Panc1 (cell line): ENCODE measurements around the gene ALOX15B. TPM values are rescaled to one million over a fixed set of nuclear protein-coding genes. Genes with fewer than 3 reads are reported as not detected.

Experiments used
- ATAC-seq: fragments of 200-7000 bp; cut with Tn5 transposase; 2 replicates; pipeline ENCODE4 v1.9.1; 2020; ENCODE audit warnings: mild to moderate bottlenecking, moderate library complexity
- BruUV-seq: library from RNA; stranded (reverse); fragments of 400-500 nt; replicated peaks from 2 replicates; lab custom pipeline; 2021; lab: Mats Ljungman, UMichigan
- CTCF ChIA-PET: fragments of 300-600 bp; sonication (Branson Sonifier 250); formaldehyde crosslinking; loops from one replicate; lab custom pipeline; 2022; ENCODE audit warnings: antibody characterized with exemption; lab: Charles Lee
- POLR2A ChIA-PET: fragments of 300-600 bp; sonication (Branson Sonifier 250); formaldehyde crosslinking; loops from one replicate; lab custom pipeline; 2022; ENCODE audit warnings: antibody characterized with exemption; lab: Charles Lee
- DNase-seq: peaks from one replicate; pipeline ENCODE4 v3.0.0-alpha.2; 2010; ENCODE audit warnings: low read depth, low spot score
- H3K27ac ChIP-seq: 2 replicates; pipeline ENCODE4 v1.5.1; 2011; ENCODE audit warnings: mild to moderate bottlenecking, low read length, inconsistent platforms
- H3K27me3 ChIP-seq: fragments of 200-500 bp; sonication (Bioruptor generic); 2 replicates; pipeline ENCODE4 v1.6.0; 2014; ENCODE audit warnings: low read length, inconsistent platforms; ENCODE audit not compliant: control insufficient read depth, insufficient read depth
- H3K36me3 ChIP-seq: fragments of 200-500 bp; sonication (Bioruptor generic); 2 replicates; pipeline ENCODE4 v1.5.1; 2014; ENCODE audit warnings: inconsistent platforms, mild to moderate bottlenecking, low read length, moderate library complexity; ENCODE audit not compliant: control insufficient read depth, insufficient read depth
- H3K4me1 ChIP-seq: 2 replicates; pipeline ENCODE4 v1.5.1; 2011; ENCODE audit warnings: inconsistent platforms, mild to moderate bottlenecking, low read length, moderate library complexity; ENCODE audit not compliant: control insufficient read depth, insufficient read depth
- H3K4me3 ChIP-seq, 2 experiments: 2 replicates each; pipeline ENCODE4 v1.5.1; 2011 to 2012; ENCODE audit warnings: low read depth in 2 of 2, low read length in 2 of 2, mild to moderate bottlenecking in 2 of 2, inconsistent platforms in 1 of 2, moderate library complexity in 1 of 2
- H3K9me3 ChIP-seq: fragments of 200-500 bp; sonication (Bioruptor generic); 2 replicates; pipeline ENCODE4 v1.5.1; 2014; ENCODE audit warnings: low read depth, mild to moderate bottlenecking, inconsistent platforms, low read length, moderate library complexity; ENCODE audit not compliant: control insufficient read depth, insufficient read depth
- POLR2AphosphoS5 ChIP-seq: IDR thresholded peaks from 2 replicates; pipeline ENCODE4 v1.6.1; 2012; ENCODE audit warnings: mild to moderate bottlenecking, low read depth, low read length, moderate library complexity
- SIN3A ChIP-seq: IDR thresholded peaks from 2 replicates; pipeline ENCODE4 v1.6.1; 2012; ENCODE audit warnings: low read depth, mild to moderate bottlenecking, low read length, moderate library complexity, borderline replicate concordance; ENCODE audit not compliant: insufficient read depth
- TCF7L2 ChIP-seq: IDR thresholded peaks from 2 replicates; pipeline ENCODE4 v1.6.1; 2011; ENCODE audit warnings: mild to moderate bottlenecking, low read depth, low read length, inconsistent platforms
- in situ Hi-C: cut with HindIII; loops from 2 replicates; pipeline ENCODE4 v1.10.0; 2016; ENCODE audit warnings: low sequenced_read_pairs, low pct_unique_long_range_greater_than_20kb
- intact Hi-C: fragments of 100-400 bp; cut with micrococcal nuclease; formaldehyde crosslinking; loops from one replicate; pipeline ENCODE4 v1.10.0; 2022; ENCODE audit not compliant: unreplicated experiment
- total RNA-seq: library from RNA; stranded (reverse); gene quantifications from one replicate; pipeline ENCODE4 v1.2.1, GENCODE V29; 2021; ENCODE audit not compliant: unreplicated experiment
- TF ChIP-seq, protein P1 (sequence below): fragments of 450-650 bp; IDR thresholded peaks from 2 replicates; pipeline ENCODE4 v1.5.1; 2017; ENCODE audit warnings: mild to moderate bottlenecking
- TF ChIP-seq, protein P2 (sequence below), 2 experiments: IDR thresholded peaks; 2 replicates each; pipeline ENCODE4 v1.6.1; 2011 to 2012; ENCODE audit warnings: low read depth in 2 of 2, control low read depth in 1 of 2, low read length in 1 of 2, mild to moderate bottlenecking in 1 of 2, moderate library complexity in 1 of 2; ENCODE audit not compliant: insufficient read depth in 1 of 2

The ALOX15B gene
- total RNA-seq, 1 experiment from 2014 or later = not detected

GRCh38 chr17:8055851-8056231, 17.0 kb downstream of the ALOX15B start:
- no TSS peak for BruUV-seq
- TF ChIP-seq, protein P1, sequence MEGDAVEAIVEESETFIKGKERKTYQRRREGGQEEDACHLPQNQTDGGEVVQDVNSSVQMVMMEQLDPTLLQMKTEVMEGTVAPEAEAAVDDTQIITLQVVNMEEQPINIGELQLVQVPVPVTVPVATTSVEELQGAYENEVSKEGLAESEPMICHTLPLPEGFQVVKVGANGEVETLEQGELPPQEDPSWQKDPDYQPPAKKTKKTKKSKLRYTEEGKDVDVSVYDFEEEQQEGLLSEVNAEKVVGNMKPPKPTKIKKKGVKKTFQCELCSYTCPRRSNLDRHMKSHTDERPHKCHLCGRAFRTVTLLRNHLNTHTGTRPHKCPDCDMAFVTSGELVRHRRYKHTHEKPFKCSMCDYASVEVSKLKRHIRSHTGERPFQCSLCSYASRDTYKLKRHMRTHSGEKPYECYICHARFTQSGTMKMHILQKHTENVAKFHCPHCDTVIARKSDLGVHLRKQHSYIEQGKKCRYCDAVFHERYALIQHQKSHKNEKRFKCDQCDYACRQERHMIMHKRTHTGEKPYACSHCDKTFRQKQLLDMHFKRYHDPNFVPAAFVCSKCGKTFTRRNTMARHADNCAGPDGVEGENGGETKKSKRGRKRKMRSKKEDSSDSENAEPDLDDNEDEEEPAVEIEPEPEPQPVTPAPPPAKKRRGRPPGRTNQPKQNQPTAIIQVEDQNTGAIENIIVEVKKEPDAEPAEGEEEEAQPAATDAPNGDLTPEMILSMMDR = no peak
- TF ChIP-seq POLR2AphosphoS5 (no peak), SIN3A (no peak)
- Histone ChIP-seq H3K36me3 (no peaks in the 10 kb centered on the region), H3K4me1 (peaks cover 10% of the 10 kb centered on the region), H3K27me3 (peaks cover 3% of the 10 kb centered on the region), H3K27ac (no peak overlapping the region), H3K9me3 (no peaks in the 10 kb centered on the region), H3K4me3 (no peak overlapping the region)
- intact Hi-C loops = loop anchor here (10.0 kb wide), 1 partner anchor 61 kb away; no protein-coding TSS in a partner anchor
- POLR2A ChIA-PET = interaction anchor here (0.6 kb wide), 1 partner anchor 622 kb away, joined by 3 read pairs; no protein-coding TSS in a partner anchor
- CTCF ChIA-PET = interaction anchor here (1.0 kb wide), 1 partner anchor 155 kb away, joined by 5 read pairs; the partner anchor contains the start of gene AURKB
- ATAC-seq = no peak
- in situ Hi-C loops = no loop called here
- no peak for DNase-seq

- ATAC-seq (no peak), DNase-seq (no peak)
- ChIA-PET CTCF (interaction anchor here (1.0 kb wide), 1 partner anchor 154 kb away, joined by 5 read pairs; the partner anchor contains the start of gene AURKB), POLR2A (interaction anchor here (0.6 kb wide), 1 partner anchor 622 kb away, joined by 3 read pairs; no protein-coding TSS in a partner anchor)
- intact Hi-C loops = loop anchor here (10.0 kb wide), 1 partner anchor 62 kb away; no protein-coding TSS in a partner anchor
- peaks cover 4% of the 10 kb centered on the region for H3K27me3 ChIP-seq
- H3K4me3 ChIP-seq = no peak overlapping the region
- no TSS peak for BruUV-seq
- H3K4me1 ChIP-seq = peaks cover 10% of the 10 kb centered on the region
- H3K36me3 ChIP-seq = no peaks in the 10 kb centered on the region
- no peak overlapping the region for H3K27ac ChIP-seq
- TF ChIP-seq, protein P2, sequence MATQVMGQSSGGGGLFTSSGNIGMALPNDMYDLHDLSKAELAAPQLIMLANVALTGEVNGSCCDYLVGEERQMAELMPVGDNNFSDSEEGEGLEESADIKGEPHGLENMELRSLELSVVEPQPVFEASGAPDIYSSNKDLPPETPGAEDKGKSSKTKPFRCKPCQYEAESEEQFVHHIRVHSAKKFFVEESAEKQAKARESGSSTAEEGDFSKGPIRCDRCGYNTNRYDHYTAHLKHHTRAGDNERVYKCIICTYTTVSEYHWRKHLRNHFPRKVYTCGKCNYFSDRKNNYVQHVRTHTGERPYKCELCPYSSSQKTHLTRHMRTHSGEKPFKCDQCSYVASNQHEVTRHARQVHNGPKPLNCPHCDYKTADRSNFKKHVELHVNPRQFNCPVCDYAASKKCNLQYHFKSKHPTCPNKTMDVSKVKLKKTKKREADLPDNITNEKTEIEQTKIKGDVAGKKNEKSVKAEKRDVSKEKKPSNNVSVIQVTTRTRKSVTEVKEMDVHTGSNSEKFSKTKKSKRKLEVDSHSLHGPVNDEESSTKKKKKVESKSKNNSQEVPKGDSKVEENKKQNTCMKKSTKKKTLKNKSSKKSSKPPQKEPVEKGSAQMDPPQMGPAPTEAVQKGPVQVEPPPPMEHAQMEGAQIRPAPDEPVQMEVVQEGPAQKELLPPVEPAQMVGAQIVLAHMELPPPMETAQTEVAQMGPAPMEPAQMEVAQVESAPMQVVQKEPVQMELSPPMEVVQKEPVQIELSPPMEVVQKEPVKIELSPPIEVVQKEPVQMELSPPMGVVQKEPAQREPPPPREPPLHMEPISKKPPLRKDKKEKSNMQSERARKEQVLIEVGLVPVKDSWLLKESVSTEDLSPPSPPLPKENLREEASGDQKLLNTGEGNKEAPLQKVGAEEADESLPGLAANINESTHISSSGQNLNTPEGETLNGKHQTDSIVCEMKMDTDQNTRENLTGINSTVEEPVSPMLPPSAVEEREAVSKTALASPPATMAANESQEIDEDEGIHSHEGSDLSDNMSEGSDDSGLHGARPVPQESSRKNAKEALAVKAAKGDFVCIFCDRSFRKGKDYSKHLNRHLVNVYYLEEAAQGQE (IDR thresholded peaks at IDR 0.05; ENCODE audit: insufficient read depth in 1 of 2, low read depth in 2 of 2, low read length in 1 of 2) = no peak
- TF ChIP-seq SIN3A (no peak), POLR2AphosphoS5 (no peak), TCF7L2 (no peak)
- TF ChIP-seq, protein P1 = no peak
- in situ Hi-C loops = no loop called here
- H3K9me3 ChIP-seq = no peaks in the 10 kb centered on the region
Measured at GRCh38 chr17:8056232-8056975, 17.5 kb downstream of the ALOX15B start.
